ENCODE measurements around the gene OXLD1.

OXLD1 gene

DNA sequence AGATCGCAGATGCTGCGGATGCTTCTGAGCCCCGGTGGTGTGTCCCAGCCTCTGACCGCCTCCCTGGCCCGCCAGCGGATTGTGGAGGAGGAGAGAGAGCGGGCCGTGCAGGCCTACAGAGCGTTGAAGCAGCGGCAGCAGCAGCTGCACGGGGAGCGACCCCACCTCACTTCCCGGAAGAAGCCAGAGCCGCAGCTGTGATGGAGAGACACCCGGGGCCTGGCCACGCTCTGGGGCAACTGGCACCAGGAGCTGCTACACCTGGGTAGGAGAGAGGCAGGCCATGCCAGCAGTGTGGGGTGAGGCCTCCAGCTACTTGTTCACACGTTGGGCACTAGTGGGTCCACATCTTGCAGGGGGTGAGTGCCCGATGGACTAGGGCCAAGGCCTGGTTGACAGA lies 6.1 kb upstream of the OXLD1 start:
- Histone ChIP-seq H3K4me1 (ENCODE audit: control insufficient read depth, low read depth, low read length) (peaks cover 5% of the 10 kb centered on the region), H3K36me3 (ENCODE audit: control insufficient read depth, insufficient read depth, low read length) (peaks cover 22% of the 10 kb centered on the region), H2AK5ac (ENCODE audit: low read length) (no peak overlapping the region), H4K8ac (ENCODE audit: low read depth, low read length) (no peak overlapping the region), H3K9ac (ENCODE audit: low read length) (no peak overlapping the region), H3K4ac (ENCODE audit: low read depth, low read length) (no peak overlapping the region), H3K4me2 (ENCODE audit: low read length) (no peak overlapping the region), H3K23ac (ENCODE audit: low read length) (no peak overlapping the region), H2BK5ac (ENCODE audit: low read length) (no peak overlapping the region), H3K27me3 (ENCODE audit: insufficient read depth, low read length, poor library complexity) (no peaks in the 10 kb centered on the region), H3K79me1 (ENCODE audit: low read length) (peaks cover 13% of the 10 kb centered on the region), H3K79me2 (ENCODE audit: control insufficient read depth, insufficient read depth, low read length) (peaks cover 10% of the 10 kb centered on the region), H2BK15ac (replicated peaks; ENCODE audit: low read depth) (no peak overlapping the region), H3K27ac (ENCODE audit: low read depth, low read length) (no peak overlapping the region), H3K4me3 (ENCODE audit: low read length) (no peak overlapping the region), H3K18ac (ENCODE audit: low read length) (no peak overlapping the region), H3K56ac (ENCODE audit: low read length) (no peak overlapping the region), H2BK120ac (ENCODE audit: low read depth, low read length) (no peak overlapping the region), H4K5ac (ENCODE audit: low read length) (no peak overlapping the region)
- DNase-seq = no peak
- no CpG with 5 or more reads among the region's 18 CpGs for WGBS (ENCODE audit: extremely low coverage, insufficient coverage, low lambda C conversion rate)

GRCh38 chr17:81667754-81668153 lies 1.3 kb upstream of the OXLD1 start:
- H3K36me3 ChIP-seq (ENCODE audit: control insufficient read depth, insufficient read depth, low read length) = peaks cover 17% of the 10 kb centered on the region
- H4K8ac ChIP-seq (ENCODE audit: low read depth, low read length) = no peak overlapping the region
- H3K56ac ChIP-seq (ENCODE audit: low read length) = peak overlapping the region; percentile 35
- H3K18ac ChIP-seq (ENCODE audit: low read length) = no peak overlapping the region
- H2AK5ac ChIP-seq (ENCODE audit: low read length) = no peak overlapping the region
- no peak overlapping the region for H2BK5ac ChIP-seq (ENCODE audit: low read length)
- H2BK15ac ChIP-seq (replicated peaks; ENCODE audit: low read depth) = no peak overlapping the region
- no peak overlapping the region for H4K5ac ChIP-seq (ENCODE audit: low read length)
- H3K23ac ChIP-seq (ENCODE audit: low read length) = no peak overlapping the region
- peak overlapping the region; percentile 25 for H3K4me2 ChIP-seq (ENCODE audit: low read length)
- peaks cover 18% of the 10 kb centered on the region for H3K79me2 ChIP-seq (ENCODE audit: control insufficient read depth, insufficient read depth, low read length)
- H3K4me1 ChIP-seq (ENCODE audit: control insufficient read depth, low read depth, low read length) = peaks cover 9% of the 10 kb centered on the region
- no CpG with 5 or more reads among the region's 18 CpGs for WGBS (ENCODE audit: extremely low coverage, insufficient coverage, low lambda C conversion rate)
- no peak overlapping the region for H3K4ac ChIP-seq (ENCODE audit: low read depth, low read length)
- H3K27ac ChIP-seq (ENCODE audit: low read depth, low read length) = no peak overlapping the region
- peak overlapping the region; percentile 22 for H3K9ac ChIP-seq (ENCODE audit: low read length)
- H3K27me3 ChIP-seq (ENCODE audit: insufficient read depth, low read length, poor library complexity) = no peaks in the 10 kb centered on the region
- H3K79me1 ChIP-seq (ENCODE audit: low read length) = peaks cover 20% of the 10 kb centered on the region
- H3K4me3 ChIP-seq (ENCODE audit: low read length) = no peak overlapping the region
- DNase-seq = peak; percentile 40
- H2BK120ac ChIP-seq (ENCODE audit: low read depth, low read length) = no peak overlapping the region

DNA sequence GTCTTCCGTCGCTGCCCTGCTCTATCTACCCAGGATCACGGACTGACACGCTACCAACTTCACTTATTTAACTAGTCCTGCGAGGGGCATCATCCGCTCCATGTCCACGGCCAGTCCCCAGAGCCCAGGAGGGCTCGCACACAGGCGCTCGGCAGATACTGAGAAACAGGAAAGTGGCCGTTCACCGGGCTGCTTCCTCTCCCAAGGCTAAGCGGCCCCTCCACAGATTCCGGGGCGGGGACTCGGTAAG lies 388 bp downstream of the OXLD1 start:
- Histone ChIP-seq H3K4me3 (ENCODE audit: low read length) (peak overlapping the region; percentile 95), H3K23ac (ENCODE audit: low read length) (peak overlapping the region; percentile 99), H2AK5ac (ENCODE audit: low read length) (peak overlapping the region; percentile 96), H3K36me3 (ENCODE audit: control insufficient read depth, insufficient read depth, low read length) (peaks cover 7% of the 10 kb centered on the region), H4K5ac (ENCODE audit: low read length) (no peak overlapping the region), H3K56ac (ENCODE audit: low read length) (peak overlapping the region; percentile 99), H3K18ac (ENCODE audit: low read length) (peak overlapping the region; percentile 70), H3K79me1 (ENCODE audit: low read length) (peaks cover 20% of the 10 kb centered on the region), H2BK5ac (ENCODE audit: low read length) (peak overlapping the region; percentile 50), H2BK15ac (replicated peaks; ENCODE audit: low read depth) (no peak overlapping the region), H3K4me2 (ENCODE audit: low read length) (peak overlapping the region; percentile 100), H4K8ac (ENCODE audit: low read depth, low read length) (peak overlapping the region; percentile 28), H3K79me2 (ENCODE audit: control insufficient read depth, insufficient read depth, low read length) (peaks cover 18% of the 10 kb centered on the region), H3K4me1 (ENCODE audit: control insufficient read depth, low read depth, low read length) (peaks cover 9% of the 10 kb centered on the region), H2BK120ac (ENCODE audit: low read depth, low read length) (no peak overlapping the region), H3K27me3 (ENCODE audit: insufficient read depth, low read length, poor library complexity) (no peaks in the 10 kb centered on the region), H3K9ac (ENCODE audit: low read length) (peak overlapping the region; percentile 98), H3K4ac (ENCODE audit: low read depth, low read length) (peak overlapping the region; percentile 91), H3K27ac (ENCODE audit: low read depth, low read length) (peak overlapping the region; percentile 76)
- no CpG with 5 or more reads among the region's 16 CpGs for WGBS (ENCODE audit: extremely low coverage, insufficient coverage, low lambda C conversion rate)
- DNase-seq = peak; percentile 71

- Histone ChIP-seq H2BK15ac (replicated peaks; ENCODE audit: low read depth) (no peak overlapping the region), H3K4me3 (ENCODE audit: low read length) (peak overlapping the region; percentile 95), H3K27me3 (ENCODE audit: insufficient read depth, low read length, poor library complexity) (no peaks in the 10 kb centered on the region), H4K5ac (ENCODE audit: low read length) (peak overlapping the region; percentile 95), H2BK5ac (ENCODE audit: low read length) (peak overlapping the region; percentile 73), H3K9ac (ENCODE audit: low read length) (peak overlapping the region; percentile 98), H3K79me2 (ENCODE audit: control insufficient read depth, insufficient read depth, low read length) (peaks cover 18% of the 10 kb centered on the region), H3K18ac (ENCODE audit: low read length) (no peak overlapping the region), H4K8ac (ENCODE audit: low read depth, low read length) (no peak overlapping the region), H3K4me1 (ENCODE audit: control insufficient read depth, low read depth, low read length) (peaks cover 9% of the 10 kb centered on the region), H2AK5ac (ENCODE audit: low read length) (peak overlapping the region; percentile 96), H2BK120ac (ENCODE audit: low read depth, low read length) (no peak overlapping the region), H3K4me2 (ENCODE audit: low read length) (peak overlapping the region; percentile 100), H3K36me3 (ENCODE audit: control insufficient read depth, insufficient read depth, low read length) (peaks cover 7% of the 10 kb centered on the region), H3K4ac (ENCODE audit: low read depth, low read length) (peak overlapping the region; percentile 91), H3K27ac (ENCODE audit: low read depth, low read length) (peak overlapping the region; percentile 76), H3K79me1 (ENCODE audit: low read length) (peaks cover 20% of the 10 kb centered on the region), H3K23ac (ENCODE audit: low read length) (peak overlapping the region; percentile 99), H3K56ac (ENCODE audit: low read length) (peak overlapping the region; percentile 99)
- DNase-seq = peak; percentile 51
- no CpG with 5 or more reads among the region's 30 CpGs for WGBS (ENCODE audit: extremely low coverage, insufficient coverage, low lambda C conversion rate)
Measured at GRCh38 chr17:81665205-81666091, 957 bp downstream of the OXLD1 start.

- H3K4me2 ChIP-seq (ENCODE audit: low read length) = no peak overlapping the region
- no peak for DNase-seq
- WGBS (ENCODE audit: extremely low coverage, insufficient coverage, low lambda C conversion rate) = no CpG with 5 or more reads among the region's 7 CpGs
- H3K27me3 ChIP-seq (ENCODE audit: insufficient read depth, low read length, poor library complexity) = no peaks in the 10 kb centered on the region
- no peak overlapping the region for H3K27ac ChIP-seq (ENCODE audit: low read depth, low read length)
- H3K79me2 ChIP-seq (ENCODE audit: control insufficient read depth, insufficient read depth, low read length) = peaks cover 18% of the 10 kb centered on the region
- H2BK5ac ChIP-seq (ENCODE audit: low read length) = no peak overlapping the region
- no peak overlapping the region for H2BK15ac ChIP-seq (replicated peaks; ENCODE audit: low read depth)
- no peak overlapping the region for H3K4ac ChIP-seq (ENCODE audit: low read depth, low read length)
- H3K4me3 ChIP-seq (ENCODE audit: low read length) = no peak overlapping the region
- H3K9ac ChIP-seq (ENCODE audit: low read length) = no peak overlapping the region
- H4K5ac ChIP-seq (ENCODE audit: low read length) = no peak overlapping the region
- no peak overlapping the region for H2BK120ac ChIP-seq (ENCODE audit: low read depth, low read length)
- H2AK5ac ChIP-seq (ENCODE audit: low read length) = no peak overlapping the region
- H3K4me1 ChIP-seq (ENCODE audit: control insufficient read depth, low read depth, low read length) = peaks cover 9% of the 10 kb centered on the region
- no peak overlapping the region for H4K8ac ChIP-seq (ENCODE audit: low read depth, low read length)
- H3K36me3 ChIP-seq (ENCODE audit: control insufficient read depth, insufficient read depth, low read length) = peaks cover 3% of the 10 kb centered on the region
- H3K79me1 ChIP-seq (ENCODE audit: low read length) = peaks cover 18% of the 10 kb centered on the region
- H3K23ac ChIP-seq (ENCODE audit: low read length) = no peak overlapping the region
- H3K18ac ChIP-seq (ENCODE audit: low read length) = no peak overlapping the region
- H3K56ac ChIP-seq (ENCODE audit: low read length) = no peak overlapping the region
Measured at GRCh38 chr17:81664051-81664470, 2.3 kb downstream of the OXLD1 start.

All from mesendoderm (in vitro differentiated cells).